ENCODE data around the gene MED16. TPM values are rescaled to one million over a fixed set of nuclear protein-coding genes. Genes with fewer than 3 reads are reported as not detected.
"Not testable (repeated sequence)": the region's sequence is repeated elsewhere in the genome, so short reads cannot be mapped to it uniquely, and the experiment has no call there.

Gene MED16
- total and polyA plus RNA-seq, 8 donors = 16.7 to 126 (median 74.0) TPM

DNA sequence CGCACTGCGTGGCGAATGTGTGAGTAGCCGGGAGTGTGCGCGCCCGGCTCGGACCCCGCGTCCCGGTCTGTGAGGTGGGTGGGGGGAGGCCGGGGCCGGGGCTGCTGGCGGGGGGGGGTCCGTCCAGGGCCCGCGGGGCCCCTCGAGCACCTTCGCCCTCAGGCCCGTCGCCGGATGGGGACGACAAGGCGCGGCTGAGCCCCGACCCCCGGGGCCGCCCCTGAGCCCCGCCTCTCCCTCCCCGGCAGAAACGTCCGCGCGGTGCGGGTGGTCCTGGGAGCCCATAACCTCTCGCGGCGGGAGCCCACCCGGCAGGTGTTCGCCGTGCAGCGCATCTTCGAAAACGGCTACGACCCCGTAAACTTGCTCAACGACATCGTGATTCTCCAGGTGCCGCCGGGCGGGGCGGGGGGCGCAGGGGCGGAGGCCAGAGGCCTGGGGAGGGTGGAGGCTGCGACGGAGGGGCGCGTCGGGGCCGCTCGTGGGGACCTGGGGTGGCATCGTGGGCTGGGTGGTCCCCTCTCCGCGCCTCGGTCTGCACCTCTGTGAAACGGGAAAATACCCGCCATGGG lies 39.9 kb downstream of the MED16 start:
- 25 to 54% (median 36%) methylated on average over 10 to 65 of the region's 67 CpGs for WGBS, 5 donors
- peaks cover 8 to 72% (median 28%) of the 10 kb centered on the region in 3 donors for H3K27me3 ChIP-seq
- H3K4me1 ChIP-seq = peaks cover 13 to 32% (median 24%) of the 10 kb centered on the region in 4 donors
- H3K9me3 ChIP-seq = no peaks in the 10 kb centered on the region
- no peak overlapping the region for H3K27ac ChIP-seq
- peak overlapping the region in 3 of 4 donors; percentile 6 to 16 (median 6) for H3K4me3 ChIP-seq
- no peak for TF ChIP-seq CTCF (IDR thresholded peaks at IDR 0.05)
- no peak for TF ChIP-seq POLR2AphosphoS5 (IDR thresholded peaks at IDR 0.05)
- no peak for TF ChIP-seq EP300 (IDR thresholded peaks at IDR 0.05)
- TF ChIP-seq POLR2A (IDR thresholded peaks at IDR 0.05) = no peak
- intact Hi-C loops (cut with DNase I; ENCODE audit: low total_unique reads) = no loop called here
- H3K36me3 ChIP-seq = no peaks in the 10 kb centered on the region
- no peak for DNase-seq

GRCh38 chr19:852136-853013 lies 40.6 kb downstream of the MED16 start, which contains the start of gene ELANE:
Gene ELANE, plus strand, starts transcription at chr19:852303. Its CDS starts 26 bp downstream, at chr19:852329.
- Histone ChIP-seq H3K4me3 (peak within 1 kb of the TSS in 3 of 4 donors; percentile 6 to 16 (median 6)), H3K27me3 (peaks cover 8 to 76% (median 35%) of the 10 kb centered on the region in 3 donors), H3K4me1 (peaks cover 13 to 39% (median 24%) of the 10 kb centered on the region in 4 donors), H3K27ac (peak within 1 kb of the TSS; percentile 37 to 89 (median 77)), H3K9me3 (no peaks in the 10 kb centered on the region), H3K36me3 (no peaks in the 10 kb centered on the region)
- DNase-seq = no peak
- WGBS, 5 donors = 62 to 75% (median 66%) methylated on average over 8 to 55 of the region's 55 CpGs
- TF ChIP-seq POLR2AphosphoS5 (IDR thresholded peaks at IDR 0.05) (no peak), EP300 (IDR thresholded peaks at IDR 0.05) (no peak), POLR2A (IDR thresholded peaks at IDR 0.05) (no peak), CTCF (IDR thresholded peaks at IDR 0.05) (no peak)
- intact Hi-C loops (cut with DNase I; ENCODE audit: low total_unique reads) = no loop called here

DNA sequence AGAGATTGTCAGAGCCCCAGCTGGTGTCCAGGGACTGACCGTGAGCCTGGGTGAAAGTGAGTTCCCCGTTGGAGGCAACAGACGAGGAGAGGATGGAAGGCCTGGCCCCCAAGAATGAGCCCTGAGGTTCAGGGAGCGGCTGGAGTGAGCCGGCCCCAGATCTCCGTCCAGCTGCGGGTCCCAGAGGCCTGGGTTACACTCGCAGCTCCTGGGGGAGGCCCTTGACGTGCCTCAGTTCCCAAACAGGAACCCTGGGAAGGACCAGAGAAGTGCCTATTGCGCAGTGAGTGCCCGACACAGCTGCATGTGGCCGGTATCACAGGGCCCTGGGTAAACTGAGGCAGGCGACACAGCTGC lies 42.0 kb downstream of the MED16 start:
- H3K4me3 ChIP-seq = peak overlapping the region in 2 of 4 donors; percentile 3 to 6
- no peaks in the 10 kb centered on the region for H3K9me3 ChIP-seq
- WGBS, 5 donors = 33 to 48% (median 40%) methylated on average over 13 of the region's 13 CpGs
- DNase-seq = no peak
- peaks cover 8 to 79% (median 41%) of the 10 kb centered on the region in 3 donors for H3K27me3 ChIP-seq
- TF ChIP-seq CTCF (IDR thresholded peaks at IDR 0.05) (no peak), EP300 (IDR thresholded peaks at IDR 0.05) (no peak), POLR2AphosphoS5 (IDR thresholded peaks at IDR 0.05) (no peak), POLR2A (IDR thresholded peaks at IDR 0.05) (no peak)
- intact Hi-C loops (cut with DNase I; ENCODE audit: low total_unique reads) = no loop called here
- H3K36me3 ChIP-seq = no peaks in the 10 kb centered on the region
- H3K27ac ChIP-seq = peak overlapping the region; percentile 37 to 89 (median 77)
- H3K4me1 ChIP-seq = peaks cover 13 to 39% (median 25%) of the 10 kb centered on the region in 4 donors

DNA sequence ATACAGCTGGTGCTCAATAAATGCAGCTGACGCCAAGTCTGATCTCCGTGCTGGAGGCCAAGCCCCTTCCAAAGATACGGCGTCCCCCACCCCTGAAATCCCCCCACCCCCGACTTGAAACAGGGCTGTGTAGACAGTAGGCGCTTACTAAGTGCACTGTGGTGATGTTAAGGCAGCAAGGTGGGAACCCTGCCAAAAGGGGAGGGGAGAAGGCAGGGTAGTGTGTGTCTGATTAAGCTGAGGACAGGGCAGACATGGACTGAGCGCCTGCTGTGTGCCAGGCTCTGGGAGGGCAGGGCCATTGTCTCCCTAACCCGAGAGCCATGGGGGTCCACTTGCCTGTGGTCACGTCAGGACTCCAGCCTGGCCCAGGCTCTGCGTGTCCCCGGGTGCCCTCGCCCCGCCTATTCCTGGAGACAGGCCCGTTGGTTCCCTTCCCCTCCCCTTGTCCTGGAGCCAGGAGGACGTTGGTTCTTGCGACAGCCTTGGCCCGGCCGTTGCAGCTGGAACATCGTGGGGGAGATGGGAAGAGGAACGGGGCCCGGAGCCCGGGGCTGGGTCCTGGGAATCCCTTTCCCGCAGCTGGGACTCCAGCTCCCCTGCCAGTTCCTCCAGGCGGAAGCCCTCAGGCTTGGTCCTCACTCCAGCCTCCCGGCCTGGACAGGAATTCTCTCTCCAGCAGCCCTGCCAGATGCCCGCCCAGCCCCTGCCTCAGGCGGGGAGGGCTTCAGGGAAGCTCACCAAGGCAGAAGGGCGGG lies 42.6 kb downstream of the MED16 start:
- DNase-seq = peak; percentile 83 to 92
- H3K36me3 ChIP-seq = no peaks in the 10 kb centered on the region
- peaks cover 8 to 79% (median 42%) of the 10 kb centered on the region in 3 donors for H3K27me3 ChIP-seq
- peak overlapping the region; percentile 41 to 89 (median 77) for H3K27ac ChIP-seq
- peaks cover 13 to 42% (median 26%) of the 10 kb centered on the region in 4 donors for H3K4me1 ChIP-seq
- TF ChIP-seq CTCF (IDR thresholded peaks at IDR 0.05) = no peak
- peak; percentile 76 to 91 (median 80) for TF ChIP-seq POLR2AphosphoS5 (IDR thresholded peaks at IDR 0.05)
- TF ChIP-seq EP300 (IDR thresholded peaks at IDR 0.05) = peak; percentile 92
- no peak for TF ChIP-seq POLR2A (IDR thresholded peaks at IDR 0.05)
- intact Hi-C loops (cut with DNase I; ENCODE audit: low total_unique reads) = no loop called here
- peak overlapping the region in 2 of 4 donors; percentile 3 to 6 for H3K4me3 ChIP-seq
- H3K9me3 ChIP-seq = no peaks in the 10 kb centered on the region
- WGBS, 5 donors = 16 to 48% (median 18%) methylated on average over 8 to 28 of the region's 28 CpGs

DNA sequence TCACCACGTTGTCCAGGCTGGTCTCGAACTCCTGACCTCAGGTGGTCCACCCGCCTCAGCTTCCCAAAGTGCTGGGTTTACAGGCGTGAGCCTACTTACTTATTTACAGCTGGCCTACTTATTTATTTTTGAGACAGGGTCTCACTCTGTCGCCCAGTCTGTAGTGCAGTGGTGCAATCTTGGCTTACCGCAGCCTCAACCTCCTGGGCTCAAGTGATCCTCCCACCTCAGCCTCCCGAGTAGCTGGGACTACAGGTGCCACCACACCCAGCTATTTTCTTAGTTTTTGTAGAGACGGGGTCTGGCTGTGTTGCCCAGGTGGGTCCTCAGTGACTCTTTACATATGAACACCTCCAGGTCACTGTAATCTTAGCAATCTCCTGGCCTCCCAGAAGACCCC lies 43.8 kb downstream of the MED16 start:
- H3K4me3 ChIP-seq; H3K9me3 ChIP-seq; H3K36me3 ChIP-seq; DNase-seq; intact Hi-C loops (cut with DNase I; ENCODE audit: low total_unique reads): not testable (repeated sequence)
- Histone ChIP-seq H3K4me1 (peaks cover 13 to 45% (median 29%) of the 10 kb centered on the region in 4 donors), H3K27ac (peak overlapping the region in 1 of 5 donors; percentile 71), H3K27me3 (peaks cover 8 to 83% (median 48%) of the 10 kb centered on the region in 3 donors)
- WGBS, 5 donors = 77 to 84% (median 83%) methylated on average over 8 of the region's 8 CpGs

Measured in stomach (tissue), 9 donors.